Esophagus muscularis mucosa (tissue), 3 donors: ENCODE data around the gene KIRREL3.

Experiments
- POLR2A ChIP-seq: fragments of 450-650 bp; IDR thresholded peaks from one replicate; pipeline ENCODE4 v1.6.1; 2017; ENCODE audit warnings: antibody characterized with exemption, moderate library complexity, mild to moderate bottlenecking, low read depth
- TF ChIP-seq, protein P1 (sequence below), 3 experiments: fragments of 200-600 bp in 2 of 3; fragments of 450-650 bp in 1 of 3; sonication (generic) in 2 of 3; IDR thresholded peaks; one replicate each; pipeline ENCODE4 v1.5.1; 2017 to 2019; ENCODE audit warnings: antibody characterized with exemption in 3 of 3, mild to moderate bottlenecking in 2 of 3, moderate library complexity in 1 of 3

DNA sequence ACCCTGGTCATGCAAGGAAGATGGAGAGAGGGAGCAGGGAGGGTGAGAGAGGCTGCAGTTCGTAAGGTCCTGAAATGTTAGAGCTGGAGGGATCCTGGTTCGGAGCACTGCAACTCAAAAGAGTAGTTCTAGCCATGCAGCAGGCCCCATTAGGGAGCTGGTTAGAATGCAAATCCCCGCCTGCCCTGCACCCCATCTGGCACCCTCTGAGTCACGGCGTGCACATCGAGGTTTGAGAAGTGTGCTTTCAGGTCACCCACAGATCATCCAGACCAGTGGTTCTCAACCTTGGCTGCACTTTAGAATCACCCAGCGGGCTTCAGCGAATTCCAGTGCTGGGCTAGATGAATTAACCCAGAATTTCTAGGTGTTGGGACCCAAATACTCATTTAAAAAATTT lies 596.9 kb downstream of the KIRREL3 start:
- no peak for TF ChIP-seq POLR2A
- TF ChIP-seq, protein P1, sequence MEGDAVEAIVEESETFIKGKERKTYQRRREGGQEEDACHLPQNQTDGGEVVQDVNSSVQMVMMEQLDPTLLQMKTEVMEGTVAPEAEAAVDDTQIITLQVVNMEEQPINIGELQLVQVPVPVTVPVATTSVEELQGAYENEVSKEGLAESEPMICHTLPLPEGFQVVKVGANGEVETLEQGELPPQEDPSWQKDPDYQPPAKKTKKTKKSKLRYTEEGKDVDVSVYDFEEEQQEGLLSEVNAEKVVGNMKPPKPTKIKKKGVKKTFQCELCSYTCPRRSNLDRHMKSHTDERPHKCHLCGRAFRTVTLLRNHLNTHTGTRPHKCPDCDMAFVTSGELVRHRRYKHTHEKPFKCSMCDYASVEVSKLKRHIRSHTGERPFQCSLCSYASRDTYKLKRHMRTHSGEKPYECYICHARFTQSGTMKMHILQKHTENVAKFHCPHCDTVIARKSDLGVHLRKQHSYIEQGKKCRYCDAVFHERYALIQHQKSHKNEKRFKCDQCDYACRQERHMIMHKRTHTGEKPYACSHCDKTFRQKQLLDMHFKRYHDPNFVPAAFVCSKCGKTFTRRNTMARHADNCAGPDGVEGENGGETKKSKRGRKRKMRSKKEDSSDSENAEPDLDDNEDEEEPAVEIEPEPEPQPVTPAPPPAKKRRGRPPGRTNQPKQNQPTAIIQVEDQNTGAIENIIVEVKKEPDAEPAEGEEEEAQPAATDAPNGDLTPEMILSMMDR (IDR thresholded peaks at IDR 0.05), result no peak
